ENCODE results near the gene SBK2. TPM values are rescaled to one million over a fixed set of nuclear protein-coding genes. Genes with fewer than 3 reads are reported as not detected.
A peak's percentile ranks its signal among the peaks of the same experiment; 100 is the strongest.
"Not testable (repeated sequence)": the region's sequence is repeated elsewhere in the genome, so short reads cannot be mapped to it uniquely, and the experiment has no call there.

The SBK2 gene
- total and polyA plus RNA-seq, 2 experiments from 2014 or later, result 1.1 to 2.0 TPM

GRCh38 chr19:55583897-55584296 lies 47.0 kb upstream of the SBK2 start:
- ATAC-seq, H3K9me3 Mint-ChIP-seq, H3K4me3 Mint-ChIP-seq: not testable (repeated sequence)

GRCh38 chr19:55582284-55582683 lies 45.4 kb upstream of the SBK2 start:
- Mint-ChIP-seq H3K4me1 (peaks cover 21% of the 10 kb centered on the region), H3K36me3 (ENCODE audit: low read depth) (peaks cover 10% of the 10 kb centered on the region), H3K27me3 (ENCODE audit: insufficient read depth, low read depth, poor library complexity) (peaks cover 23% of the 10 kb centered on the region)
- H3K27ac ChIP-seq (ENCODE audit: low read depth); ATAC-seq; H4K20me1 ChIP-seq (replicated peaks; ENCODE audit: insufficient read depth); H2AFZ ChIP-seq; H3K4me3 Mint-ChIP-seq; H3K36me3 ChIP-seq (ENCODE audit: insufficient read depth); H3K9me3 Mint-ChIP-seq; H3K4me3 ChIP-seq; DNase-seq (ENCODE audit: low spot score); H3K4me2 ChIP-seq; H3K27me3 ChIP-seq (ENCODE audit: insufficient read depth); H3K9me2 ChIP-seq (ENCODE audit: insufficient read depth); H3K27ac Mint-ChIP-seq: not testable (repeated sequence)
- peaks cover 13% of the 10 kb centered on the region; the same call in 1 of the 2 replicates for H3K79me2 ChIP-seq (replicated peaks; ENCODE audit: insufficient read depth)
- H3F3A ChIP-seq (replicated peaks; ENCODE audit: low read depth), result peaks cover 23% of the 10 kb centered on the region
- H3K4me1 ChIP-seq (ENCODE audit: insufficient read depth), result peaks cover 14% of the 10 kb centered on the region

More at GRCh38 chr19:55583897-55584296, 47.0 kb upstream of the SBK2 start:
- not testable (repeated sequence) for H3K4me2 ChIP-seq; H3K27ac Mint-ChIP-seq; H3K36me3 Mint-ChIP-seq (ENCODE audit: low read depth); H2AFZ ChIP-seq; H3K4me3 ChIP-seq; H3K36me3 ChIP-seq (ENCODE audit: insufficient read depth); H4K20me1 ChIP-seq (replicated peaks; ENCODE audit: insufficient read depth); H3K9me2 ChIP-seq (ENCODE audit: insufficient read depth); DNase-seq (ENCODE audit: low spot score); H3K27me3 ChIP-seq (ENCODE audit: insufficient read depth); H3K27ac ChIP-seq (ENCODE audit: low read depth)
- H3K4me1 Mint-ChIP-seq, result peaks cover 23% of the 10 kb centered on the region
- H3K79me2 ChIP-seq (replicated peaks; ENCODE audit: insufficient read depth), result peaks cover 13% of the 10 kb centered on the region; the same call in 1 of the 2 replicates
- H3K27me3 Mint-ChIP-seq (ENCODE audit: insufficient read depth, low read depth, poor library complexity), result peaks cover 25% of the 10 kb centered on the region
- peaks cover 23% of the 10 kb centered on the region for H3F3A ChIP-seq (replicated peaks; ENCODE audit: low read depth)
- H3K4me1 ChIP-seq (ENCODE audit: insufficient read depth), result peaks cover 14% of the 10 kb centered on the region

GRCh38 chr19:55581823-55582223 lies 44.9 kb upstream of the SBK2 start:
- H3K4me2 ChIP-seq, result no peak overlapping the region

GRCh38 chr19:55581145-55581822 lies 44.4 kb upstream of the SBK2 start:
- DNase-seq (ENCODE audit: low spot score) (peak; percentile 77), ATAC-seq (peak; percentile 16)
- Histone ChIP-seq H3K4me2 (peak overlapping the region; percentile 89), H3K27ac (ENCODE audit: low read depth) (0 out of 2 replicates have a peak overlapping the region, but pooled peaks have one; percentile 56), H4K20me1 (replicated peaks; ENCODE audit: insufficient read depth) (no peaks in the 10 kb centered on the region), H3K4me3 (peak overlapping the region; percentile 93), H3K9me2 (ENCODE audit: insufficient read depth) (no peaks in the 10 kb centered on the region), H3K27me3 (ENCODE audit: insufficient read depth) (peaks cover 3% of the 10 kb centered on the region; the same call in 1 of the 2 replicates), H3F3A (replicated peaks; ENCODE audit: low read depth) (peaks cover 17% of the 10 kb centered on the region), H3K79me2 (replicated peaks; ENCODE audit: insufficient read depth) (peaks cover 13% of the 10 kb centered on the region; the same call in 1 of the 2 replicates), H3K4me1 (ENCODE audit: insufficient read depth) (peaks cover 8% of the 10 kb centered on the region), H3K36me3 (ENCODE audit: insufficient read depth) (no peaks in the 10 kb centered on the region; the same call in none of the 2 replicates), H2AFZ (no peak overlapping the region)
- Mint-ChIP-seq H3K27me3 (ENCODE audit: insufficient read depth, low read depth, poor library complexity) (peaks cover 21% of the 10 kb centered on the region), H3K27ac (peak overlapping the region; percentile 15; the same call in 1 of the 2 replicates), H3K36me3 (ENCODE audit: low read depth) (peaks cover 20% of the 10 kb centered on the region), H3K4me3 (peak overlapping the region; percentile 87), H3K9me3 (no peaks in the 10 kb centered on the region; the same call in 2 of the 3 replicates), H3K4me1 (peaks cover 18% of the 10 kb centered on the region)
- TF ChIP-seq CREB1 (CRISPR knock-in tag; IDR thresholded peaks at IDR 0.05; ENCODE audit: low read depth) (no peak), REST (IDR thresholded peaks at IDR 0.05; ENCODE audit: unreplicated experiment) (peak; percentile 98)

More at GRCh38 chr19:55581823-55582223, 44.9 kb upstream of the SBK2 start:
- ATAC-seq, result no peak
- H3K4me3 Mint-ChIP-seq, result no peak overlapping the region; the same call in 2 of the 3 replicates
- no peak overlapping the region for H3K27ac Mint-ChIP-seq
- Histone ChIP-seq H3K9me2 (ENCODE audit: insufficient read depth) (no peaks in the 10 kb centered on the region), H3K27ac (ENCODE audit: low read depth) (no peak overlapping the region), H3K79me2 (replicated peaks; ENCODE audit: insufficient read depth) (peaks cover 13% of the 10 kb centered on the region; the same call in 1 of the 2 replicates), H3K36me3 (ENCODE audit: insufficient read depth) (no peaks in the 10 kb centered on the region; the same call in none of the 2 replicates), H4K20me1 (replicated peaks; ENCODE audit: insufficient read depth) (no peaks in the 10 kb centered on the region), H2AFZ (no peak overlapping the region), H3K4me1 (ENCODE audit: insufficient read depth) (peaks cover 13% of the 10 kb centered on the region), H3K4me3 (no peak overlapping the region), H3F3A (replicated peaks; ENCODE audit: low read depth) (peaks cover 21% of the 10 kb centered on the region), H3K27me3 (ENCODE audit: insufficient read depth) (peaks cover 8% of the 10 kb centered on the region; the same call in 1 of the 2 replicates)
- no peaks in the 10 kb centered on the region; the same call in 2 of the 3 replicates for H3K9me3 Mint-ChIP-seq
- DNase-seq (ENCODE audit: low spot score), result no peak
- peaks cover 15% of the 10 kb centered on the region for H3K36me3 Mint-ChIP-seq (ENCODE audit: low read depth)
- TF ChIP-seq STAT1 (IDR thresholded peaks at IDR 0.05; ENCODE audit: unreplicated experiment) (no peak), NANOG (IDR thresholded peaks at IDR 0.05; ENCODE audit: borderline replicate concordance) (no peak)
- peaks cover 18% of the 10 kb centered on the region for H3K4me1 Mint-ChIP-seq
- peaks cover 21% of the 10 kb centered on the region for H3K27me3 Mint-ChIP-seq (ENCODE audit: insufficient read depth, low read depth, poor library complexity)
